ENCODE data around the gene PDZRN3. TPM values are rescaled to one million over a fixed set of nuclear protein-coding genes. Genes with fewer than 3 reads are reported as not detected.

PDZRN3 gene
- total RNA-seq, 1 experiment from 2014 or later, result 0.17 TPM

DNA sequence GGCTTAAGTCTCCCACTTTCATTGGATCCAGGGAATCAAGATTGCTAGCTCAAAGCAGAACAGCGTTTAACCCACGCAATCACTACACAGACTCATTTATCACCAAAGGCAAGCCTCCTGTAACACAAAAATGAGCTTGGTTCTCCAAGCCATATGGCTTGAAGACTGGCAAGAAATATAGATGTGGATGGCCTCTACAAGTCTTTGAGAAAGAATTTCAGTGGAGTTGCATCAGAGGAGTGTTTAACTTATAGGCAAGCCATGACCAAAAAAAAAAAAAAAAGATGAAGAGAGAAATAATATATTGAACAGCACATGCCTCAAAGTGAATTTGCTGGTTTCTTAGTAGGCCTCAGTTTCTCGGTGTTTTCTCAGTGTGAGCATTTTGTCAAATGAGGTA, 27.3 kb downstream of the PDZRN3 start (continued):
- TF ChIP-seq CBX3 (IDR thresholded peaks at IDR 0.05; ENCODE audit: low read depth), result no peak
- TF ChIP-seq FOSL1 (IDR thresholded peaks at IDR 0.05; ENCODE audit: low read depth), result no peak
- no peak for TF ChIP-seq RAD21 (IDR thresholded peaks at IDR 0.05; ENCODE audit: low read depth)
- no peak for TF ChIP-seq POLR2AphosphoS5 (IDR thresholded peaks at IDR 0.05; ENCODE audit: low read depth, low read length)

DNA sequence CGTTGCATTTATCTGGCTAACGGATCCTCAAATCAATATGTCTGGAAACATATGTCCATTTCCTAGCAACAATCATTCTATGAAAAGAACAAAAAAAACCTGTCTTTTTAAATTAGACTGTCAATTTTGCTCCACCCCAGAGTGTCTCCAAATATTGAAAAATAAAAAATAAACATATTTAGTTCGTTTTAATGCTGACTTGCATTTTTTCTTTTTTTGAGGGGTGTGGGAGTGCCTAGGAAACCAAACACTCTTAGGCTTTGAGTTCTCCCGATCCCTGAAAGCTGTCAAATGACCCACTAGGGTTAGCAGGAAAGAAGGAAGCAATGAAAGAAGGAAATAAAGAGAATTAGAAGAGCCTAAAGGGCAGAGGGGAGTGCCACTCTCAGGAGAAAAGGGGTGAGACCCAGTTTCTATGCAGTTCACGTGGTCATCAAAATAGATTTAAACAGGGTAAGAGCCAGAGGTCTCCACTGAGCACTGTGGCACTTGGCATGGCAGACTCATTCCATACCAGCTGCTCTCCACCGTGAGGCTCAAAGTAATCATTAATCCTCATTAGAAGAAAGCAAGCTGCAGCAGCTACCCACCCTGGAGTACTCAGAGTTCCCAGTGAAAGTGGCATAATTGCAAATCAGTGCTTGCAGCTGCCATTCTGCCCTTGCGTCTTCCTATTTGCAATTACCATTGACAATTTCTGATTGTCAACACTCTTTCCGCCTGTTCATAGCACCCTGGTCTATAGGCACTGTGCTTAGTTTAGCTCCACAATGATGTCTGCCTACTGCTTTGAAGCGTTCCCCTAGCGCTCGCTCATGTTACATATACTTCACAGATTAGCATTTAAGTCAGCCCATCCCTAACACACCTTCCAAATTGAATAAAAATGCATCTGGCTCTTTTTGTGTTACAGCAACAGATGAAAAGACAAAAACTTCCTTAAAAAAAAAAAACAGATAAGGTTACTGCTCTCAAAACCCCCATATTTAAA, 32.3 kb downstream of the PDZRN3 start:
- Histone ChIP-seq H3K9me3 (ENCODE audit: control insufficient read depth in 1 of 2, insufficient read depth in 1 of 2, low read depth in 1 of 2, low read length in 2 of 2) (no peaks in the 10 kb centered on the region), H3K79me2 (ENCODE audit: insufficient read depth, low read length) (no peaks in the 10 kb centered on the region), H4K20me1 (ENCODE audit: insufficient read depth) (no peaks in the 10 kb centered on the region), H3K4me2 (ENCODE audit: low read length) (no peak overlapping the region), H3K36me3 (ENCODE audit: control insufficient read depth in 1 of 2, insufficient read depth in 2 of 2, low read length in 2 of 2) (no peaks in the 10 kb centered on the region), H2AFZ (ENCODE audit: low read depth, low read length, poor library complexity, severe bottlenecking) (no peak overlapping the region), H3K4me1 (ENCODE audit: control insufficient read depth in 1 of 2, insufficient read depth in 2 of 2, low read length in 2 of 2) (no peaks in the 10 kb centered on the region), H3K9me2 (ENCODE audit: insufficient read depth) (no peaks in the 10 kb centered on the region), H3K27me3 (ENCODE audit: insufficient read depth, low read length) (no peaks in the 10 kb centered on the region), H3K4me3 (replicated peaks in 1 of 2; ENCODE audit: low read depth in 1 of 2, low read length in 2 of 2) (no peak overlapping the region), H3K27ac (ENCODE audit: low read depth, low read length) (no peak overlapping the region), H3K9ac (ENCODE audit: low read length) (no peak overlapping the region)
- ATAC-seq, result no peak
- TF ChIP-seq FOSL1 (IDR thresholded peaks at IDR 0.05; ENCODE audit: low read depth), result no peak
- TF ChIP-seq ZNF274 (IDR thresholded peaks at IDR 0.05; ENCODE audit: low read depth, low read length), result no peak
- TF ChIP-seq EGR1 (IDR thresholded peaks at IDR 0.05; ENCODE audit: low read depth), result no peak
- TF ChIP-seq CEBPB (IDR thresholded peaks at IDR 0.05; ENCODE audit: low read depth), result no peak
- TF ChIP-seq ZFX (IDR thresholded peaks at IDR 0.05), result no peak
- no peak for TF ChIP-seq CBX3 (IDR thresholded peaks at IDR 0.05; ENCODE audit: low read depth)
- TF ChIP-seq SIN3A (IDR thresholded peaks at IDR 0.05; ENCODE audit: low read depth), result no peak
- TF ChIP-seq YY1 (IDR thresholded peaks at IDR 0.05; ENCODE audit: extremely low read depth, insufficient replicate concordance, low read depth, low read length), result no peak
- no peak for TF ChIP-seq EZH2 (IDR thresholded peaks at IDR 0.05)
- no peak for TF ChIP-seq TCF7L2 (IDR thresholded peaks at IDR 0.05; ENCODE audit: borderline replicate concordance, extremely low read depth, insufficient read depth, insufficient read length)
- no peak for TF ChIP-seq POLR2A (IDR thresholded peaks at IDR 0.05; ENCODE audit: borderline replicate concordance, extremely low read depth, insufficient read depth, insufficient read length)
- TF ChIP-seq RAD21 (IDR thresholded peaks at IDR 0.05; ENCODE audit: low read depth), result no peak
- TF ChIP-seq POLR2AphosphoS5 (IDR thresholded peaks at IDR 0.05; ENCODE audit: low read depth, low read length), result no peak
- TF ChIP-seq, protein P1, sequence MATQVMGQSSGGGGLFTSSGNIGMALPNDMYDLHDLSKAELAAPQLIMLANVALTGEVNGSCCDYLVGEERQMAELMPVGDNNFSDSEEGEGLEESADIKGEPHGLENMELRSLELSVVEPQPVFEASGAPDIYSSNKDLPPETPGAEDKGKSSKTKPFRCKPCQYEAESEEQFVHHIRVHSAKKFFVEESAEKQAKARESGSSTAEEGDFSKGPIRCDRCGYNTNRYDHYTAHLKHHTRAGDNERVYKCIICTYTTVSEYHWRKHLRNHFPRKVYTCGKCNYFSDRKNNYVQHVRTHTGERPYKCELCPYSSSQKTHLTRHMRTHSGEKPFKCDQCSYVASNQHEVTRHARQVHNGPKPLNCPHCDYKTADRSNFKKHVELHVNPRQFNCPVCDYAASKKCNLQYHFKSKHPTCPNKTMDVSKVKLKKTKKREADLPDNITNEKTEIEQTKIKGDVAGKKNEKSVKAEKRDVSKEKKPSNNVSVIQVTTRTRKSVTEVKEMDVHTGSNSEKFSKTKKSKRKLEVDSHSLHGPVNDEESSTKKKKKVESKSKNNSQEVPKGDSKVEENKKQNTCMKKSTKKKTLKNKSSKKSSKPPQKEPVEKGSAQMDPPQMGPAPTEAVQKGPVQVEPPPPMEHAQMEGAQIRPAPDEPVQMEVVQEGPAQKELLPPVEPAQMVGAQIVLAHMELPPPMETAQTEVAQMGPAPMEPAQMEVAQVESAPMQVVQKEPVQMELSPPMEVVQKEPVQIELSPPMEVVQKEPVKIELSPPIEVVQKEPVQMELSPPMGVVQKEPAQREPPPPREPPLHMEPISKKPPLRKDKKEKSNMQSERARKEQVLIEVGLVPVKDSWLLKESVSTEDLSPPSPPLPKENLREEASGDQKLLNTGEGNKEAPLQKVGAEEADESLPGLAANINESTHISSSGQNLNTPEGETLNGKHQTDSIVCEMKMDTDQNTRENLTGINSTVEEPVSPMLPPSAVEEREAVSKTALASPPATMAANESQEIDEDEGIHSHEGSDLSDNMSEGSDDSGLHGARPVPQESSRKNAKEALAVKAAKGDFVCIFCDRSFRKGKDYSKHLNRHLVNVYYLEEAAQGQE (IDR thresholded peaks at IDR 0.05; ENCODE audit: low read depth), result no peak
- TF ChIP-seq, protein P2, sequence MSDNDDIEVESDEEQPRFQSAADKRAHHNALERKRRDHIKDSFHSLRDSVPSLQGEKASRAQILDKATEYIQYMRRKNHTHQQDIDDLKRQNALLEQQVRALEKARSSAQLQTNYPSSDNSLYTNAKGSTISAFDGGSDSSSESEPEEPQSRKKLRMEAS (IDR thresholded peaks at IDR 0.05), result no peak
- TF ChIP-seq JUND (IDR thresholded peaks at IDR 0.05), result no peak
- TF ChIP-seq, protein P3, sequence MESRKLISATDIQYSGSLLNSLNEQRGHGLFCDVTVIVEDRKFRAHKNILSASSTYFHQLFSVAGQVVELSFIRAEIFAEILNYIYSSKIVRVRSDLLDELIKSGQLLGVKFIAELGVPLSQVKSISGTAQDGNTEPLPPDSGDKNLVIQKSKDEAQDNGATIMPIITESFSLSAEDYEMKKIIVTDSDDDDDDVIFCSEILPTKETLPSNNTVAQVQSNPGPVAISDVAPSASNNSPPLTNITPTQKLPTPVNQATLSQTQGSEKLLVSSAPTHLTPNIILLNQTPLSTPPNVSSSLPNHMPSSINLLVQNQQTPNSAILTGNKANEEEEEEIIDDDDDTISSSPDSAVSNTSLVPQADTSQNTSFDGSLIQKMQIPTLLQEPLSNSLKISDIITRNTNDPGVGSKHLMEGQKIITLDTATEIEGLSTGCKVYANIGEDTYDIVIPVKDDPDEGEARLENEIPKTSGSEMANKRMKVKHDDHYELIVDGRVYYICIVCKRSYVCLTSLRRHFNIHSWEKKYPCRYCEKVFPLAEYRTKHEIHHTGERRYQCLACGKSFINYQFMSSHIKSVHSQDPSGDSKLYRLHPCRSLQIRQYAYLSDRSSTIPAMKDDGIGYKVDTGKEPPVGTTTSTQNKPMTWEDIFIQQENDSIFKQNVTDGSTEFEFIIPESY (IDR thresholded peaks at IDR 0.05; ENCODE audit: extremely low read depth, insufficient replicate concordance, low read length), result no peak
- TF ChIP-seq, protein P4, sequence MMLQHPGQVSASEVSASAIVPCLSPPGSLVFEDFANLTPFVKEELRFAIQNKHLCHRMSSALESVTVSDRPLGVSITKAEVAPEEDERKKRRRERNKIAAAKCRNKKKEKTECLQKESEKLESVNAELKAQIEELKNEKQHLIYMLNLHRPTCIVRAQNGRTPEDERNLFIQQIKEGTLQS (IDR thresholded peaks at IDR 0.05), result no peak
- no TSS peak for BruUV-seq (replicated peaks)
- CTCF ChIA-PET, result no interaction called here
- RAD21 ChIA-PET (ENCODE audit: low non-redundant PET in 1 of 2, low total read pairs in 2 of 2, uncharacterized antibody in 2 of 2, unreplicated experiment in 2 of 2), result no interaction called here
- intact Hi-C loops (cut with micrococcal nuclease), result no loop called here
- no peak for DNase-seq (ENCODE audit: low read depth, low spot score)
- POLR2A ChIA-PET, result no interaction called here

Measured in HCT116 (cell line).